K562 (cell line): Measurements from ENCODE around the gene BMP10. TPM values are rescaled to one million over a fixed set of nuclear protein-coding genes. Genes with fewer than 3 reads are reported as not detected.

Experiments used
- ATF7 ChIP-seq: fragments of 450-650 bp; IDR thresholded peaks from 2 replicates; pipeline ENCODE4 v1.7.1; 2014; ENCODE audit warnings: mild to moderate bottlenecking, moderate library complexity
- CHD2 ChIP-seq: IDR thresholded peaks from 2 replicates; pipeline ENCODE4 v1.6.1; 2011; ENCODE audit warnings: low read depth, low read length
- E2F6 ChIP-seq, 2 experiments: IDR thresholded peaks; 2 replicates each; pipeline ENCODE4 v1.6.1; 2011; ENCODE audit warnings: borderline replicate concordance in 1 of 2, control low read depth in 1 of 2, low read depth in 1 of 2, low read length in 1 of 2, mild to moderate bottlenecking in 1 of 2, mixed read lengths in 1 of 2, moderate library complexity in 1 of 2; ENCODE audit not compliant: insufficient read depth in 1 of 2, insufficient read length in 1 of 2, poor library complexity in 1 of 2, severe bottlenecking in 1 of 2; ENCODE audit errors: extremely low read depth in 1 of 2
- HLTF ChIP-seq: fragments of 450-650 bp; IDR thresholded peaks from 2 replicates; pipeline ENCODE4 v1.6.1; 2016
- JUND ChIP-seq, 2 experiments: IDR thresholded peaks; 2 replicates in 1 of 2; 3 replicates in 1 of 2; pipeline ENCODE4 v1.6.1; 2011; ENCODE audit warnings: borderline replicate concordance in 2 of 2, low read depth in 2 of 2, low read length in 2 of 2, improper control_type of control experiment in 1 of 2, missing biosample characterization in 1 of 2, missing genetic modification characterization in 1 of 2, missing genetic modification reagents in 1 of 2
- KAT8 ChIP-seq: fragments of 450-650 bp; IDR thresholded peaks from 2 replicates; pipeline ENCODE4 v1.6.1; 2016; ENCODE audit warnings: low read depth, mild to moderate bottlenecking
- MEF2D ChIP-seq: conservative IDR thresholded peaks from 2 replicates; pipeline ENCODE4 v1.6.1; 2016; ENCODE audit warnings: low read depth, missing genetic modification characterization, missing compliant biosample characterization
- NFATC3 ChIP-seq: fragments of 450-650 bp; IDR thresholded peaks from 2 replicates; pipeline ENCODE4 v1.6.1; 2017; ENCODE audit warnings: mild to moderate bottlenecking
- PHF20 ChIP-seq: fragments of 450-650 bp; IDR thresholded peaks from 2 replicates; pipeline ENCODE4 v1.6.1; 2018; ENCODE audit not compliant: partially characterized antibody
- POLR2H ChIP-seq: IDR thresholded peaks from 2 replicates; pipeline ENCODE4 v1.6.1; 2016; ENCODE audit warnings: missing genetic modification characterization, low read depth, mild to moderate bottlenecking, control low read depth, missing compliant biosample characterization, moderate library complexity
- SREBF1 ChIP-seq: fragments of 150-350 bp; IDR thresholded peaks from 2 replicates; pipeline ENCODE4 v1.6.1; 2014; ENCODE audit warnings: antibody characterized with exemption, low read depth, low read length, borderline replicate concordance
- TARDBP ChIP-seq: fragments of 450-650 bp; IDR thresholded peaks from 2 replicates; pipeline ENCODE4 v1.6.1; 2016
- TGIF2 ChIP-seq: sonication (generic); formaldehyde crosslinking; IDR thresholded peaks from 2 replicates; pipeline ENCODE4 v1.8.1; 2022; ENCODE audit warnings: mild to moderate bottlenecking, missing genetic modification reagents, moderate library complexity
- ZNF589 ChIP-seq: fragments of 200-800 bp; sonication (Bioruptor generic); IDR thresholded peaks from 2 replicates; pipeline ENCODE4 v1.6.1; 2016; ENCODE audit warnings: low read depth, missing genetic modification characterization, missing compliant biosample characterization
- polyA plus RNA-seq, 8 experiments: library from polyadenylated mRNA; depleted of rRNA in 4 of 8; stranded (reverse) in 5 of 8; unstranded in 3 of 8; fragments of >200 nt; fragmentation: Nextera tagmentation in 2 of 8; fragmentation: Illumina TruSeq in 1 of 8; extraction: Ambion mirVana in 2 of 8; extraction: Trizol in 1 of 8; gene quantifications; 2 replicates each; pipeline versions ENCODE4 v1.2.1 to v1.2.3, GENCODE V29; 2011 to 2014; ENCODE audit warnings: inconsistent platforms in 1 of 8, missing spikeins in 1 of 8
- total RNA-seq, 7 experiments: library from RNA; depleted of rRNA in 6 of 7; stranded (reverse); fragments of >200 nt in 6 of 7; fragmentation: Illumina TruSeq in 2 of 7; extraction: Trizol in 2 of 7; gene quantifications; 2 replicates each; pipeline versions ENCODE4 v1.2.1 to v1.2.3, GENCODE V29; 2011 to 2021; ENCODE audit warnings: low replicate concordance in 1 of 7
- TF ChIP-seq, protein P1 (sequence below), 2 experiments: fragments of 450-650 bp in 1 of 2; sonication (generic) in 1 of 2; formaldehyde crosslinking in 1 of 2; IDR thresholded peaks; 2 replicates each; pipeline versions ENCODE4 v1.7.1 to v1.9.0; 2016 to 2022; ENCODE audit warnings: inconsistent platforms in 1 of 2, mild to moderate bottlenecking in 1 of 2, missing genetic modification reagents in 1 of 2

Gene BMP10
- total and polyA plus RNA-seq, 9 of the 15 experiments (the other 6 are each of a cell fraction or from before 2014, with no cell fraction given), result 0.11 to 0.91 (median 0.43) TPM

DNA sequence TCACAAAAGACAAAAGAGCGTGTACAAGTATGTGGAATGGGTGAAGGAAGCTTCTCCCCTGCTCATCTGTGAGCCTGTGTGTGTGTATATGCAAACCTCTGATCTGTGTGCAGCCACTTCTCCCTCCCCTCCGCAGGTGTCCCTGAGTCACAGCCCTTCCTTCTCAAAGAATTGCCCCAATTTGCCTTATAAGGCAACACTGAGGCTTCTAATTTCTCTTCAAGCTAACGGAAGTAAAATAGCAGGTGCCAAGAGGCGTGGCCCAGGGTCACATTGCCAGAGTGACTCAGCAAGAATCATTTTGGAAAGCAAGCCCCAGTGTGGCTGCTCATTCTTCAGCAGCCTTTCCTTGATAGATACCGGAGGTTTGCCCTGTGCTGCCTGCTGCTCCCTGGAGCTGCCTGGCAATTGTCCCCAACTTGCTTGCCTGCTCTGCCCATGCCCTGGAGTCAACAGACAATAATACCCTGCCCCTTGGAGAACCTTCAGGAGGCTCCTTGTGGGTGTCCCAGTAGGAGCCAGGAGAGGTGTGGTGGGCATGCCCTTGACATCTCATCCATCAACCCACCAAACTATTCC is 37.3 kb upstream of the BMP10 start (continued):
- TF ChIP-seq, protein P1, sequence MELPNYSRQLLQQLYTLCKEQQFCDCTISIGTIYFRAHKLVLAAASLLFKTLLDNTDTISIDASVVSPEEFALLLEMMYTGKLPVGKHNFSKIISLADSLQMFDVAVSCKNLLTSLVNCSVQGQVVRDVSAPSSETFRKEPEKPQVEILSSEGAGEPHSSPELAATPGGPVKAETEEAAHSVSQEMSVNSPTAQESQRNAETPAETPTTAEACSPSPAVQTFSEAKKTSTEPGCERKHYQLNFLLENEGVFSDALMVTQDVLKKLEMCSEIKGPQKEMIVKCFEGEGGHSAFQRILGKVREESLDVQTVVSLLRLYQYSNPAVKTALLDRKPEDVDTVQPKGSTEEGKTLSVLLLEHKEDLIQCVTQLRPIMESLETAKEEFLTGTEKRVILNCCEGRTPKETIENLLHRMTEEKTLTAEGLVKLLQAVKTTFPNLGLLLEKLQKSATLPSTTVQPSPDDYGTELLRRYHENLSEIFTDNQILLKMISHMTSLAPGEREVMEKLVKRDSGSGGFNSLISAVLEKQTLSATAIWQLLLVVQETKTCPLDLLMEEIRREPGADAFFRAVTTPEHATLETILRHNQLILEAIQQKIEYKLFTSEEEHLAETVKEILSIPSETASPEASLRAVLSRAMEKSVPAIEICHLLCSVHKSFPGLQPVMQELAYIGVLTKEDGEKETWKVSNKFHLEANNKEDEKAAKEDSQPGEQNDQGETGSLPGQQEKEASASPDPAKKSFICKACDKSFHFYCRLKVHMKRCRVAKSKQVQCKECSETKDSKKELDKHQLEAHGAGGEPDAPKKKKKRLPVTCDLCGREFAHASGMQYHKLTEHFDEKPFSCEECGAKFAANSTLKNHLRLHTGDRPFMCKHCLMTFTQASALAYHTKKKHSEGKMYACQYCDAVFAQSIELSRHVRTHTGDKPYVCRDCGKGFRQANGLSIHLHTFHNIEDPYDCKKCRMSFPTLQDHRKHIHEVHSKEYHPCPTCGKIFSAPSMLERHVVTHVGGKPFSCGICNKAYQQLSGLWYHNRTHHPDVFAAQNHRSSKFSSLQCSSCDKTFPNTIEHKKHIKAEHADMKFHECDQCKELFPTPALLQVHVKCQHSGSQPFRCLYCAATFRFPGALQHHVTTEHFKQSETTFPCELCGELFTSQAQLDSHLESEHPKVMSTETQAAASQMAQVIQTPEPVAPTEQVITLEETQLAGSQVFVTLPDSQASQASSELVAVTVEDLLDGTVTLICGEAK (IDR thresholded peaks at IDR 0.05), result 0 out of 2 replicates have a peak, but pooled peaks have one; percentile 31
- TF ChIP-seq, protein P1 (CRISPR knock-in tag; IDR thresholded peaks at IDR 0.05), result no peak
- no peak for TF ChIP-seq HLTF
- TF ChIP-seq E2F6 (IDR thresholded peaks at IDR 0.05; ENCODE audit: borderline replicate concordance in 1 of 2, extremely low read depth in 1 of 2, insufficient read depth in 1 of 2, insufficient read length in 1 of 2, low read depth in 1 of 2, low read length in 1 of 2, poor library complexity in 1 of 2, severe bottlenecking in 1 of 2), result peak in 1 of 2 experiments; percentile 51
- no peak for TF ChIP-seq TGIF2
- TF ChIP-seq CHD2, result no peak
- no peak for TF ChIP-seq SREBF1
- TF ChIP-seq JUND (IDR thresholded peaks at IDR 0.05; ENCODE audit: borderline replicate concordance, low read depth, low read length), result peak; percentile 72; the same call in 1 of the 2 replicates
- peak; percentile 44; the same call in 1 of the 3 replicates for TF ChIP-seq JUND (tag; IDR thresholded peaks at IDR 0.05; ENCODE audit: borderline replicate concordance, low read depth, low read length)
- TF ChIP-seq KAT8, result no peak
- TF ChIP-seq PHF20, result no peak
- peak; percentile 79 for TF ChIP-seq POLR2H (tag)
- peak; percentile 49; the same call in 1 of the 2 replicates for TF ChIP-seq MEF2D (tag)
- TF ChIP-seq ZNF589 (CRISPR knock-in tag), result peak; percentile 96
- TF ChIP-seq TARDBP, result no peak
- no peak for TF ChIP-seq NFATC3
- peak; percentile 66; the same call in 1 of the 2 replicates for TF ChIP-seq ATF7
